GM19455 (cell line): ENCODE results near the gene SLC2A4.

Experiments
- ATAC-seq: cut with Tn5 transposase; IDR thresholded peaks from one replicate; pipeline ENCODE4 v1.9.1; 2021; ENCODE audit not compliant: unreplicated experiment

The SLC2A4 gene

GRCh38 chr17:7263801-7264078, 17.8 kb upstream of the SLC2A4 start:
- ATAC-seq = no peak

- no peak for ATAC-seq
Observed at GRCh38 chr17:7266784-7267183, 14.7 kb upstream of the SLC2A4 start.

DNA sequence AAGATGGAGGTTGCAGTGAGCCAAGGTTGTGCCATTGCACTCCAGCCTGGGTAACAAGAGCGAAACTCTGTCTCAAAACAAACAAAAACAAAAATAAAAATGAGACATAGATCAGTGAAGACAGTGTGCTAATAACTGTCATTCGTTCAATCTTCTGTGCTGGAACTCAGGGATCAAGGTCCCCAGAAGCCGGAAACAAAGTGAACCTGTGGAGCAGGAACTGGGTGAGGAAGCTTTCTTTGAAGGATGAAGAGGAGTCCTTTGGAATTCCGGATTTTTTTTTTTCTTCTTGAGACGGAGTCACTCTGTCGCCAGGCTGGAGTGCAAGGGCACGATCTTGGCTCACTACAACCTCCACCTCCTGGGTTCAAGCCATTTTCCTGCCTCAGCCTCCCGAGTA, 2.1 kb upstream of the SLC2A4 start:
- no peak for ATAC-seq

DNA sequence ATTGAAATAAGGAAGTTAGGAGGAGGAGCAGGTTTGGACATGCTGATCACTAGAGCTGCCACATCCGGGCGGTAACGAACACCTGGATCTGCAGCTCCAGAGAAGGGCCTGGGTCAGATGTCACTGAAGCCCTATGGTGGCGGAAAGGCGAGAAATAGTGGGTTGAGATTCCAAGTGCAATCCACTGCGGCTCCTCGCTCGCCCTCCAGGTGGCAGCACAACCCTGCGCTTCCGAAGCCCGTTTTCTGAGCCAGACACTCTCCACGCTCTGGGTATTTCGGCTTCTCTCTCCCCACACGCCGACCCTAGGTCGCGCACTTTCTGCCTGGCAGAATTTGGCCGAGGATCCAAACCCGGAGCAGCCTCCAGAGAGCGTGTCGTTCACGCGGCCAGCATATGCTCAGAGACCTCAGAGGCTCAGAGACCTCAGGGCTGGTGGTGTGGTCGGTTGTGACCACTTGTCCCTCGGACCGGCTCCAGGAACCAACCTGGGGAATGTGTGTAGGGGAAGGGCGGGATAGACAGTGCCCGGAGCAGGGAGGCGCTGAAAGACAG, 922 bp upstream of the SLC2A4 start:
- peak; percentile 54 for ATAC-seq

DNA sequence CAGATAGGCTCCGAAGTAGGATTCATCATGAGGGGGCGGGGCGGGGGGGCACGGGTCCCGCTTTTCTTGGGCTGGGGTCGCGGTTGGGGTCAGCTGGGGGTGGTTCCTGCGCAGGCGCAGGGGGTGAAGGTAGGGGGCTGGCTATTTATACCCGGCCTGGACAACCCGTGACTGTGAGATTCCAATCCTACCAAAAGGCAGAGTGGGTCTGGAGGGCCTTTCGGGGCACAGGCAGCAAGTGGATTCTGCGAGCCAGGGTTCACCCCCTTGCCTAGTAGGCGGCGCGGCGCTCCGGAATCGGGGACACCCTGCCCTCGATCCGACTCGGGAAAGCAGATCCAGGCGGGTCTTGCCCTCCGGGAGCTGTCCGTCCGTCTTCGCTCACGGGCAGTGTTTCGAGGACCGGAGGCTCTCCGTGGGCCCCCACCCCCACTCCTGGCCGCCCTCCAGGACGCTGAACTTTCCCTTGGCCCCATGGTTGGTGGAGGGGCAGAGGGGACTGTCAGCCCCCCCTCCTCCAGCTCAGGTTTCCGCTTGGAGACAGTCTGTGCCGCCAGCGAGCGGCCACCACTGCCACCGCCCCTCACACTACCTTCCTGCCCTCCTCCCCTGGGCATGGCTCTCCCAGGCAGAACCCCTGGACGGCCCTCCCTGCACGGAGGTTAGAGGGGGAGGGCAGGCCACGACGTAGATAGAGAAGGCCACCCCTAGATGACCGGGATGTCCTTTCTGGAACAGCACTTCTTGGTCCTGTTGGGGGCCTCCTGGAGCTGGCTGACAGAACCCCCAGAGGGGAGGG, 634 bp downstream of the SLC2A4 start:
- ATAC-seq = no peak

GRCh38 chr17:7282752-7283321, 1.3 kb downstream of the SLC2A4 start:
- no peak for ATAC-seq

DNA sequence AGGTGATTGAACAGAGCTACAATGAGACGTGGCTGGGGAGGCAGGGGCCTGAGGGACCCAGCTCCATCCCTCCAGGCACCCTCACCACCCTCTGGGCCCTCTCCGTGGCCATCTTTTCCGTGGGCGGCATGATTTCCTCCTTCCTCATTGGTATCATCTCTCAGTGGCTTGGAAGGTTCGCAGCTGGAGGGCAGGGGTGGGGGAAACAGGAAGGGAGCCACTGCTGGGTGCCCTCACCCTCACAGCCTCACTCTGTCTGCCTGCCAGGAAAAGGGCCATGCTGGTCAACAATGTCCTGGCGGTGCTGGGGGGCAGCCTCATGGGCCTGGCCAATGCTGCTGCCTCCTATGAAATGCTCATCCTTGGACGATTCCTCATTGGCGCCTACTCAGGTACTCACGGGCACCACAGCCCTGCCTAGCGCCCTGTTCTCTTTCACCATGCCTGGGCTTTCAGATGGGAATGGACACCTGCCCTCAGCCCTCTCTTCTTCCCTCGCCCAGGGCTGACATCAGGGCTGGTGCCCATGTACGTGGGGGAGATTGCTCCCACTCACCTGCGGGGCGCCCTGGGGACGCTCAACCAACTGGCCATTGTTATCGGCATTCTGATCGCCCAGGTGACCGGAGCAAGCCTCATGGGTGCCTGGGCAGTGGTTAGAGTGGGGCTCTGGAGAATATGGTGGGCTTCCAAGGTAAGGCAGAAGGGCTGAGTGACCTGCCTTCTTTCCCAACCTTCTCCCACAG, 2.1 kb downstream of the SLC2A4 start:
- no peak for ATAC-seq

DNA sequence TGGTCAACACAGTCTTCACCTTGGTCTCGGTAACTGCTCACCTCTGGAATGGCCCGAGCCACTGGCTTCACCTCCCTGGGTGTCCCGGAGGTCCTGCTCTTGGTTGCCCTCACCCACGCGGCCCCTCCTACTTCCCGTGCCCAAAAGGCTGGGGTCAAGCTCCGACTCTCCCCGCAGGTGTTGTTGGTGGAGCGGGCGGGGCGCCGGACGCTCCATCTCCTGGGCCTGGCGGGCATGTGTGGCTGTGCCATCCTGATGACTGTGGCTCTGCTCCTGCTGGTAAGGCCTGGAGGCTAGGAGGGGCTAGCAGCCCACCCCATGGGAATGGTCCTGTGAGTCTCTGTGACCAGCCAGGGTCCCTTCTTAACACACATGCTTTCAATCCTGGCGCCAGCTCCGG, 3.4 kb downstream of the SLC2A4 start:
- no peak for ATAC-seq

DNA sequence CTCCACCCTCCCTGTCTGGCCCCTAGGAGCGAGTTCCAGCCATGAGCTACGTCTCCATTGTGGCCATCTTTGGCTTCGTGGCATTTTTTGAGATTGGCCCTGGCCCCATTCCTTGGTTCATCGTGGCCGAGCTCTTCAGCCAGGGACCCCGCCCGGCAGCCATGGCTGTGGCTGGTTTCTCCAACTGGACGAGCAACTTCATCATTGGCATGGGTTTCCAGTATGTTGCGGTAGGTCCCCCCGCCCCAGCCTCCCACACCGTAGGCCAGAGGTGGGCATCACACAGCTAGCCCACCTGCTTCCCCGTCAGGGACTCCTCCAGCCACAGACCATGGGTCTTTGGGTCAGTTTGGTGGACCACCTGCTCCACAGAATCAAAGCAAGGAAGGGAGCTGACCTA, 4.2 kb downstream of the SLC2A4 start:
- no peak for ATAC-seq

DNA sequence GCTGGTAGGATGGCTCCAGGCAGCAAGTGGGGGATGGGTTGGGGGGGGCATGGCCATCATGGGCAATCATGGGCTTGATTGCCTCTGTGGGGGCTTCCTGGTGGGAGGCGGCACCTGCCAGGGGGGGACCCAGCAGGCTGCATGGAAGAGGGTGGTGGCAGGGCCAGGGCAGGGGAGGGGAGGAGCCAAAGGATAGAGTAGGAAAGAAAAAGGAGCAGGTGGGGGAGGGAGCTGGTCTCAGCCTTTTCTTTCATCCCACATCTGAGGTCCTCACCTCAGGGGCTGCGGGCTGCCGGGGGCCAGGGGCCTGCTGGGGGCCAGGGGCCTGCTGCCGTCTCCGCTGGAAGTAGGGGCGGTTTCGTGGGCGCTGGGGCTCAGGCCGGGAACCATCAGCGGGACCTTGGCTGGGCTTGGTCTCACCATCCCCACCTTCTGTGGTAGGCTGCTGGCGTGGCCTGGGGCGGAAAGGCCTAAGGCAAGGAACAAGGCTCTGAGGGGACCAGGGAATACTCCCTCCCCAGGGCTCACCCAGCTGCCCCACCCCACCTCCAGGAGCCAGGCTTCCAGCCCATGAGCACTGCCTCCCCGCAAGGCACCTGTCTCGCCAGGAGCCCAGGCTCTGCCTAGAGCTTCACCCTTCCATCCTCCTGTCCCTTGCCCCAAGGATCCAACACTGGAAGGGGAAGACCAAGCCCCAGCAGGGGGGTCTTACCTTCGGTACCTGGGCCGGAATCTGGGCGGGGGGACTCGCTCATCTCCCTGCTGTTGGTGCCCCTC, 7.9 kb downstream of the SLC2A4 start:
- no peak for ATAC-seq

GRCh38 chr17:7290166-7290565, 8.6 kb downstream of the SLC2A4 start:
- ATAC-seq = no peak

- ATAC-seq = no peak
Observed at GRCh38 chr17:7290685-7291084, 9.2 kb downstream of the SLC2A4 start.

DNA sequence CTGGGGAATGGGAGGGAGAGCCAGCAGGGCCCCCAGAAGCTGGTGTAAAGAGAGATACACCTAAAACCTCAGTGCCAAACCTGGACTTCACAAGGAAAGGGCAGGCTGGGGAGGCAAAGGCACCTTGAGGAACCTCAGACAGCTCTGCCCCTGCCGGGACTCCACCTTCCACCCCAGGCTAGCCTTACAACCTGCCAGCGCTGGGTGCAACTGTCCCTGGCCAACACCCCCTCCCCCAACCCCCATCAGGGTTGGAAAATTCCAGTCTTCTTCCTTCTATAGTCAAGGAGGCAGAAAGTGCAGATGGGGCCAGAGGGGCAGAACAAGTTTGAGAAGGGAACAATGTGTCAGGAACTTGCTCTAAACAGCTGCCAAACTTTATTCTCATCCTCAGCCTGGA, 10.7 kb downstream of the SLC2A4 start:
- no peak for ATAC-seq

- ATAC-seq = no peak
Observed at GRCh38 chr17:7292729-7293128, 11.2 kb downstream of the SLC2A4 start.

DNA sequence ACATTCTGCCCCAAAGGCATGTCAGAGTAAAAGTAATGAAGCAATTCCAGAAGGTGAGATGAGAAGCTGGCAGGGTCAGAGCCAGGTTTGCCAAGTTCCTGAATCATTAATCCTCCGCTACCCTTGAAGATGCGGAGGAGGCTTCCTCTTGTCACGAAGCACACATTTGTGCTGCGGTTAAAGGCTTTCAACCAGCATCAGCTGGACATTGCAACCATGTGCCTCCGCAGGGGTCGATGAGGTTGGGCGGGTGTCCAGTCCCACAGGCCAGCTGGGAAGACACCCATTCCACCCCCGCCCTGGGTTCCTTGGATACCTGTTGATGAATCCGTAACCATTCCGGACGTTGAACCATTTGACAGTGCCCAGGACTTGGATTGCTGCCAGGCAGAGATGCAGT, 11.6 kb downstream of the SLC2A4 start:
- no peak for ATAC-seq

- ATAC-seq = no peak
Observed at GRCh38 chr17:7293816-7294613, 12.5 kb downstream of the SLC2A4 start.

DNA sequence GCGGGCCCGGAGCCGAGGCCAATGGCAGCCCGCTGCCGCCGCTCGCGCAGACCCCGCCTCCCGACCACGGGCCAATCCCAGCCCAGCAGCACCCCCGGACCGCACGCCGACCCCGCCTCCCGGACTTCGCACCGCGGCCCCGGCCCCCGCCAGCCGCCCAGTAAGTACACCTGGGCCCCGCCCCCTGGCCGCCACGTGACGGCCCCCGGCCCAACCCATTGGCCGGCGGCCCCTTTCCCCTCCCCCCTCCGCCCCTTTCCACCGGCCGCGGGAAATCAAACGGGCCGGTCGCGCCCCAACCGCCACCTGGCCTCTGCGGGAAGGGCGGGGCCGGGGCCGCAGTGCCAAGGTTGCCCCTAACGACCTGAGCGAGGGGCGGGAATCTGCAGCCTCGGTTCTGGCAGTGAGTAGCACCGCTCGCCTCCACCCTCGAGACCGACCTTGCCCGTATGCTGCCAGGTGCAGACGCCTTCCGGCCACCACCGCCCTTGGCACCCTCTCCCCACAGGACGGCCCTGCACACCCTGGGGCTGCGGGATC, 13.2 kb downstream of the SLC2A4 start, which contains the start of gene YBX2:
TSS of gene YBX2 (minus strand) at position 26 of the 540 bp plus-strand sequence. CDS start 139 bp downstream, outside the sequence.
- ATAC-seq = no peak

GRCh38 chr17:7295230-7296180, 14.0 kb downstream of the SLC2A4 start:
- no peak for ATAC-seq
